ENCODE data around the gene HOXC11.

DNA sequence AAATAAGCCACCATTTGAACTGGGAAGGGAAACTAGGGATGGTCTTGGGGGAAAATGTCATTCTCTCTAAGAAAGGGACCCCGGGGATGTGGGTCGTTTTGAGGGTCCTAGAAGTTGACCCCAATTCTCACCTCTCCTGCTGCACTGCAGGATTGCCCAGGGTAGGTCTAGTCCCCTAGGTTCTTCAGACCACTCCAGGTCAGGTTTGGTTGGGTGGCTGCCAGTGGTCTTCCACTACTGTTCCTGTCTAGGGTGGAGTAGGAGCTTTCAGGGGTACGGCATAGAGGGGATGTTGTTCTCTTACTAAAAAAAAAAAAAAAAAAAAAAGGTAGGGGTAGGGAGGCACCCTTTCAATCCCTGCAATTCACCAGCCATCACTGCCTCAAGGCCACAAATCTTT, 43.1 kb downstream of the HOXC11 start:
- TF ChIP-seq, protein P1, sequence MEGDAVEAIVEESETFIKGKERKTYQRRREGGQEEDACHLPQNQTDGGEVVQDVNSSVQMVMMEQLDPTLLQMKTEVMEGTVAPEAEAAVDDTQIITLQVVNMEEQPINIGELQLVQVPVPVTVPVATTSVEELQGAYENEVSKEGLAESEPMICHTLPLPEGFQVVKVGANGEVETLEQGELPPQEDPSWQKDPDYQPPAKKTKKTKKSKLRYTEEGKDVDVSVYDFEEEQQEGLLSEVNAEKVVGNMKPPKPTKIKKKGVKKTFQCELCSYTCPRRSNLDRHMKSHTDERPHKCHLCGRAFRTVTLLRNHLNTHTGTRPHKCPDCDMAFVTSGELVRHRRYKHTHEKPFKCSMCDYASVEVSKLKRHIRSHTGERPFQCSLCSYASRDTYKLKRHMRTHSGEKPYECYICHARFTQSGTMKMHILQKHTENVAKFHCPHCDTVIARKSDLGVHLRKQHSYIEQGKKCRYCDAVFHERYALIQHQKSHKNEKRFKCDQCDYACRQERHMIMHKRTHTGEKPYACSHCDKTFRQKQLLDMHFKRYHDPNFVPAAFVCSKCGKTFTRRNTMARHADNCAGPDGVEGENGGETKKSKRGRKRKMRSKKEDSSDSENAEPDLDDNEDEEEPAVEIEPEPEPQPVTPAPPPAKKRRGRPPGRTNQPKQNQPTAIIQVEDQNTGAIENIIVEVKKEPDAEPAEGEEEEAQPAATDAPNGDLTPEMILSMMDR (IDR thresholded peaks at IDR 0.05), result no peak
- no peak for TF ChIP-seq POLR2AphosphoS5 (IDR thresholded peaks at IDR 0.05)
- no peak for TF ChIP-seq POLR2A (IDR thresholded peaks at IDR 0.05)
